Mesenteric fat pad (tissue), 1 donor: ENCODE results near the gene NUAK1. TPM values are rescaled to one million over a fixed set of nuclear protein-coding genes. Genes with fewer than 3 reads are reported as not detected.

Experiments
- total RNA-seq: library from RNA; stranded (reverse); fragmentation: NEBNext Ultra II Directional; extraction: Animal tissue kit (Norgen Biotek cat#: 25700); gene quantifications from one replicate; pipeline ENCODE4 v1.2.1, GENCODE V29; 2021
- donor health status: DM: yes; HTN: yes; CAD: no.

NUAK1 gene
- total RNA-seq, 1 donor from 2014 or later, result 54.4 TPM

Other genes starting within 250 kb of the NUAK1 start
- gene CKAP4, start 109.1 kb upstream of the NUAK1 start, total RNA-seq, result 46.0 TPM
- gene TCP11L2, start 163.8 kb upstream of the NUAK1 start, total RNA-seq, result 19.4 TPM
- 11.8 TPM for gene POLR3B, start 218.8 kb upstream of the NUAK1 start, total RNA-seq